H1 (cell line): Measurements from ENCODE around the gene OPN1SW. TPM values are rescaled to one million over a fixed set of nuclear protein-coding genes. Genes with fewer than 3 reads are reported as not detected.

Source experiments
- CTCF ChIA-PET: fragments of 300-600 bp; sonication (Branson Sonifier 250); formaldehyde crosslinking; loops from one replicate; lab custom pipeline; 2021; ENCODE audit not compliant: partially characterized antibody; lab: Charles Lee
- POLR2A ChIA-PET: fragments of 300-600 bp; sonication (Branson Sonifier 250); formaldehyde crosslinking; loops from one replicate; lab custom pipeline; 2021; ENCODE audit warnings: inconsistent platforms; ENCODE audit not compliant: partially characterized antibody; lab: Charles Lee
- DNase-seq, 2 experiments: peaks; one replicate each; pipeline versions ENCODE4 v3.0.0 to v3.0.0-alpha.2; 2010 to 2022; ENCODE audit warnings: low spot score in 2 of 2, low read depth in 1 of 2, mixed read lengths in 1 of 2
- FAIRE-seq: peaks from 2 replicates; lab custom pipeline; 2011; peaks lifted over from hg19 to GRCh38; lab: Jason Lieb, UNC
- H2AFZ ChIP-seq: 2 replicates; pipeline ENCODE4 v1.8.1; 2012; ENCODE audit warnings: low read length, inconsistent platforms
- H2AK5ac ChIP-seq: 2 replicates; pipeline ENCODE4 v1.6.1; 2013; ENCODE audit warnings: low read depth, low read length
- H2BK120ac ChIP-seq: replicated peaks from 2 replicates; pipeline ENCODE3; 2013; ENCODE audit warnings: low read depth, low read length, inconsistent platforms
- H2BK12ac ChIP-seq: 2 replicates; pipeline ENCODE4 v1.6.1; 2013; ENCODE audit warnings: low read depth, low read length
- H2BK15ac ChIP-seq: 2 replicates; pipeline ENCODE4 v1.6.1; 2013; ENCODE audit warnings: low read length
- H2BK20ac ChIP-seq: 2 replicates; pipeline ENCODE4 v1.6.1; 2013; ENCODE audit warnings: low read length
- H2BK5ac ChIP-seq: 2 replicates; pipeline ENCODE4 v1.6.1; 2013; ENCODE audit warnings: low read depth, low read length
- H3K14ac ChIP-seq: 2 replicates; pipeline ENCODE4 v1.6.1; 2013; ENCODE audit warnings: inconsistent platforms; ENCODE audit not compliant: insufficient read length
- H3K18ac ChIP-seq: 2 replicates; pipeline ENCODE4 v1.6.1; 2013; ENCODE audit warnings: low read length; ENCODE audit errors: extremely low read depth
- H3K23ac ChIP-seq: 2 replicates; pipeline ENCODE4 v1.6.1; 2013; ENCODE audit warnings: inconsistent platforms; ENCODE audit not compliant: insufficient read length
- H3K23me2 ChIP-seq: 2 replicates; pipeline ENCODE4 v1.6.1; 2013; ENCODE audit warnings: low read depth, low read length
- H3K27ac ChIP-seq: 2 replicates; pipeline ENCODE4 v1.6.1; 2011; ENCODE audit warnings: low read depth, low read length, inconsistent platforms
- H3K27me3 ChIP-seq, 4 experiments: replicated peaks in 1 of 4; 1 replicate in 1 of 4; 2 replicates in 3 of 4; pipeline versions ENCODE4 v1.6.1 to v1.8.1; 2011 to 2013; ENCODE audit warnings: low read length in 3 of 4, mild to moderate bottlenecking in 3 of 4, inconsistent platforms in 2 of 4, mixed read lengths in 2 of 4, moderate library complexity in 1 of 4; ENCODE audit not compliant: control insufficient read depth in 3 of 4, insufficient read depth in 3 of 4; ENCODE audit errors: extremely low read depth in 1 of 4
- H3K36me3 ChIP-seq, 4 experiments: 2 replicates each; pipeline versions ENCODE4 v1.6.1 to v1.8.1; 2011 to 2013; ENCODE audit warnings: mild to moderate bottlenecking in 4 of 4, low read length in 3 of 4, moderate library complexity in 2 of 4, control low read depth in 1 of 4, inconsistent platforms in 1 of 4; ENCODE audit not compliant: insufficient read depth in 4 of 4, control insufficient read depth in 2 of 4
- H3K4ac ChIP-seq: replicated peaks from 2 replicates; pipeline ENCODE3; 2013; ENCODE audit warnings: low read length, low read depth, mixed read lengths, inconsistent platforms; ENCODE audit not compliant: insufficient read length
- H3K4me1 ChIP-seq, 4 experiments: replicated peaks in 1 of 4; 1 replicate in 1 of 4; 2 replicates in 3 of 4; pipeline versions ENCODE4 v1.6.1 to v1.8.1; 2011 to 2013; ENCODE audit warnings: low read length in 3 of 4, inconsistent platforms in 2 of 4, mixed read lengths in 1 of 4; ENCODE audit not compliant: insufficient read depth in 4 of 4, control insufficient read depth in 3 of 4
- H3K4me2 ChIP-seq, 2 experiments: 2 replicates each; pipeline versions ENCODE4 v1.6.1 to v1.8.1; 2011 to 2013; ENCODE audit warnings: low read depth in 2 of 2, low read length in 2 of 2, control low read depth in 1 of 2, inconsistent platforms in 1 of 2, mild to moderate bottlenecking in 1 of 2; ENCODE audit not compliant: insufficient read depth in 1 of 2
- H3K4me3 ChIP-seq, 4 experiments: fragments of 200-600, 300-600 bp in 1 of 4; sonication (generic), shearing (Covaris generic), sonication (Bioruptor Twin) in 1 of 4; 2 replicates each; pipeline versions ENCODE4 v1.5.1 to v1.8.1; 2011 to 2016; ENCODE audit warnings: low read length in 4 of 4, low read depth in 3 of 4, control low read depth in 2 of 4, inconsistent platforms in 2 of 4, mild to moderate bottlenecking in 2 of 4, mixed read lengths in 1 of 4, moderate library complexity in 1 of 4; ENCODE audit not compliant: insufficient read depth in 2 of 4; ENCODE audit errors: extremely low read depth in 1 of 4
- H3K56ac ChIP-seq: replicated peaks from 2 replicates; pipeline ENCODE3; 2013; ENCODE audit warnings: low read depth, mild to moderate bottlenecking, mixed read lengths, low read length, inconsistent platforms; ENCODE audit not compliant: insufficient read length
- H3K79me1 ChIP-seq: 2 replicates; pipeline ENCODE4 v1.6.1; 2013; ENCODE audit warnings: low read depth, low read length, control low read depth
- H3K79me2 ChIP-seq, 2 experiments: 2 replicates each; pipeline versions ENCODE4 v1.6.1 to v1.8.1; 2012 to 2013; ENCODE audit warnings: low read length in 2 of 2, mild to moderate bottlenecking in 2 of 2, inconsistent platforms in 1 of 2; ENCODE audit not compliant: insufficient read depth in 2 of 2, control insufficient read depth in 1 of 2
- H3K9ac ChIP-seq, 4 experiments: replicated peaks in 1 of 4; 1 replicate in 1 of 4; 2 replicates in 3 of 4; pipeline versions ENCODE4 v1.6.1 to v1.8.1; 2011 to 2013; ENCODE audit warnings: low read depth in 3 of 4, low read length in 3 of 4, control low read depth in 2 of 4, mild to moderate bottlenecking in 2 of 4, moderate library complexity in 2 of 4, inconsistent platforms in 1 of 4; ENCODE audit errors: extremely low read depth in 1 of 4
- H3K9me3 ChIP-seq, 2 experiments: 2 replicates each; pipeline versions ENCODE4 v1.6.1 to v1.8.1; 2012 to 2013; ENCODE audit warnings: mild to moderate bottlenecking in 2 of 2, moderate library complexity in 2 of 2, control low read depth in 1 of 2, inconsistent platforms in 1 of 2, low read depth in 1 of 2, low read length in 1 of 2, mixed read lengths in 1 of 2; ENCODE audit not compliant: insufficient read depth in 2 of 2
- H4K20me1 ChIP-seq, 2 experiments: replicated peaks in 1 of 2; 2 replicates each; pipeline versions ENCODE3 to v1.8.1; 2011 to 2013; ENCODE audit warnings: inconsistent platforms in 2 of 2, low read length in 2 of 2, mild to moderate bottlenecking in 1 of 2; ENCODE audit not compliant: insufficient read depth in 2 of 2, control insufficient read depth in 1 of 2
- H4K5ac ChIP-seq: 2 replicates; pipeline ENCODE4 v1.6.1; 2013; ENCODE audit warnings: low read length, low read depth, mixed read lengths, inconsistent platforms; ENCODE audit not compliant: insufficient read length
- H4K8ac ChIP-seq: 2 replicates; pipeline ENCODE4 v1.8.0; 2013; ENCODE audit warnings: mild to moderate bottlenecking, moderate library complexity, low read length, inconsistent platforms; ENCODE audit not compliant: insufficient read depth; ENCODE audit errors: extremely low read depth
- H4K91ac ChIP-seq: replicated peaks from 2 replicates; pipeline ENCODE3; 2013; ENCODE audit warnings: low read length, mixed read lengths, inconsistent platforms; ENCODE audit not compliant: insufficient read length
- CBX5 ChIP-seq: fragments of 300-800, 300-1000 bp; sonication (generic); IDR thresholded peaks from 2 replicates; pipeline ENCODE4 v1.7.1; 2016; ENCODE audit warnings: antibody characterized with exemption, low read length, low read depth
- POLR2AphosphoS5 ChIP-seq: IDR thresholded peaks from 2 replicates; pipeline ENCODE4 v1.6.1; 2011; ENCODE audit warnings: low read depth, low read length
- WGBS, 2 experiments: shearing (Covaris generic) in 1 of 2; methylation state at CpG; one replicate each; pipeline versions ENCODE4 v1.1.6 to v1.1.7; 2013 to 2015; ENCODE audit warnings: low lambda C conversion rate in 2 of 2, mixed read lengths in 2 of 2, inconsistent platforms in 1 of 2, low coverage in 1 of 2, missing lambda C conversion rate in 1 of 2; ENCODE audit not compliant: insufficient replicate concordance in 2 of 2, insufficient coverage in 1 of 2, insufficient read length in 1 of 2; ENCODE audit errors: extremely low coverage in 1 of 2, missing lambda C conversion rate in 1 of 2; 5-methylcytosine and 5-hydroxymethylcytosine counted together
- polyA plus RNA-seq, 7 experiments: library from polyadenylated mRNA; depleted of rRNA in 3 of 7; stranded (reverse) in 5 of 7; unstranded in 2 of 7; fragments of >200 nt in 5 of 7; fragments of 200-250 nt in 2 of 7; gene quantifications; 1 replicate in 5 of 7; 2 replicates in 1 of 7; 4 replicates in 1 of 7; pipeline versions ENCODE4 v1.2.1 to v1.2.3, GENCODE V29; 2011 to 2013; ENCODE audit warnings: missing spikeins in 2 of 7, mixed read lengths in 2 of 7
- total RNA-seq: library from RNA; stranded (reverse); fragmentation: NEBNext Ultra II Directional; extraction: Animal tissue kit (Norgen Biotek cat#: 25700); gene quantifications from 2 replicates; pipeline ENCODE4 v1.2.1, GENCODE V29; 2021

The OPN1SW gene
- total and polyA plus RNA-seq, 2 of the 8 experiments (the other 6 are each of a cell fraction or from before 2014, with no cell fraction given): not detected

- 96% methylated on average over 12 of the region's 12 CpGs; no CpG with 5 or more reads in 1 of the 2 experiments for WGBS, 2 experiments
- no peaks in the 10 kb centered on the region for H3K79me2 ChIP-seq
- H2BK15ac ChIP-seq: no peak overlapping the region
- TF ChIP-seq CBX5 (no peak), POLR2AphosphoS5 (peak; percentile 64; the same call in 1 of the 2 replicates)
- no peak overlapping the region for H3K4ac ChIP-seq
- H2BK120ac ChIP-seq: no peak overlapping the region
- no peak overlapping the region for H4K91ac ChIP-seq
- no peak overlapping the region for H2BK5ac ChIP-seq
- H2AK5ac ChIP-seq: no peak overlapping the region
- H3K9me3 ChIP-seq: peaks cover 0 to 4% of the 10 kb centered on the region in 2 experiments; a peak in 2 of 4 replicates
- no peak for DNase-seq
- H4K20me1 ChIP-seq: no peaks in the 10 kb centered on the region
- H3K27ac ChIP-seq: no peak overlapping the region
- H3K79me1 ChIP-seq: no peaks in the 10 kb centered on the region
- no peak overlapping the region for H3K18ac ChIP-seq
- no peak overlapping the region; the same call in 1 of the 2 replicates for H2BK12ac ChIP-seq
- no peak overlapping the region for H3K9ac ChIP-seq
- H3K23ac ChIP-seq: no peak overlapping the region
- CTCF ChIA-PET: interaction anchor here (4.1 kb wide), 1 partner anchor 107 kb away, joined by 12 read pairs; no protein-coding TSS in a partner anchor
- H3K14ac ChIP-seq: no peak overlapping the region
- FAIRE-seq: no peak
- no peak overlapping the region for H2AFZ ChIP-seq
- no peak overlapping the region for H2BK20ac ChIP-seq
- H3K23me2 ChIP-seq: no peaks in the 10 kb centered on the region
- no peaks in the 10 kb centered on the region for H3K27me3 ChIP-seq
- H3K56ac ChIP-seq: no peak overlapping the region
- H4K5ac ChIP-seq: no peak overlapping the region
- H3K36me3 ChIP-seq: peaks cover 9 to 48% (median 30%) of the 10 kb centered on the region in 4 experiments; a peak in 7 of 8 replicates
- H3K4me3 ChIP-seq: no peak overlapping the region
- H3K4me2 ChIP-seq: no peak overlapping the region
- POLR2A ChIA-PET: interaction anchor here (1.3 to 2.8 kb wide), 5 partner anchors 9 to 74 kb away, joined by 3 to 14 read pairs (median 5); partner anchors contain the start of gene CALU
- no peak overlapping the region; the same call in 1 of the 2 replicates for H4K8ac ChIP-seq
- H3K4me1 ChIP-seq: no peaks in the 10 kb centered on the region
These were observed 2.0 kb downstream of the OPN1SW start for GRCh38 chr7:128773604-128774003.
